Limb (tissue), 2 donors: ENCODE data around the gene SCLT1.
A peak's percentile ranks its signal among the peaks of the same experiment; 100 is the strongest.

ENCODE experiments used
- DNase-seq, 2 donors: peaks; one replicate each; pipeline ENCODE4 v3.0.0-alpha.2; 2016; ENCODE audit errors: extremely low spot score in 2 of 2

Gene SCLT1

GRCh38 chr4:128958194-128958593 is 135.1 kb downstream of the SCLT1 start:
- DNase-seq: no peak

- DNase-seq: no peak
Observed at GRCh38 chr4:128957459-128957858, 135.9 kb downstream of the SCLT1 start.

- DNase-seq: no peak
Observed at GRCh38 chr4:128955751-128956150, 137.6 kb downstream of the SCLT1 start.

- DNase-seq: no peak
Observed at GRCh38 chr4:128954941-128955340, 138.4 kb downstream of the SCLT1 start.

- DNase-seq: no peak
Observed at GRCh38 chr4:128951316-128951715, 142.0 kb downstream of the SCLT1 start.

- no peak for DNase-seq
Observed at GRCh38 chr4:128950796-128951195, 142.5 kb downstream of the SCLT1 start.

GRCh38 chr4:128946916-128947315 is 146.4 kb downstream of the SCLT1 start:
- DNase-seq: no peak

GRCh38 chr4:128942607-128943006 is 150.7 kb downstream of the SCLT1 start:
- DNase-seq: peak in 1 of 2 donors; percentile 24

- DNase-seq: no peak
Observed at GRCh38 chr4:128940971-128941370, 152.4 kb downstream of the SCLT1 start.

- no peak for DNase-seq
Observed at GRCh38 chr4:128930051-128930450, 163.3 kb downstream of the SCLT1 start.

GRCh38 chr4:128924951-128925350 is 168.4 kb downstream of the SCLT1 start:
- no peak for DNase-seq

- DNase-seq: no peak
Observed at GRCh38 chr4:128921954-128922353, 171.4 kb downstream of the SCLT1 start.

GRCh38 chr4:128917781-128918180 is 175.6 kb downstream of the SCLT1 start:
- no peak for DNase-seq

- DNase-seq: no peak
Observed at GRCh38 chr4:128916832-128917231, 176.5 kb downstream of the SCLT1 start.

- no peak for DNase-seq
Observed at GRCh38 chr4:128915544-128915943, 177.8 kb downstream of the SCLT1 start.

GRCh38 chr4:128913228-128913627 is 180.1 kb downstream of the SCLT1 start:
- no peak for DNase-seq

GRCh38 chr4:128908735-128909134 is 184.6 kb downstream of the SCLT1 start:
- DNase-seq: no peak

GRCh38 chr4:128907981-128908380 is 185.4 kb downstream of the SCLT1 start:
- no peak for DNase-seq

- DNase-seq: no peak
Observed at GRCh38 chr4:128906581-128906980, 186.8 kb downstream of the SCLT1 start.

GRCh38 chr4:128904821-128905220 is 188.5 kb downstream of the SCLT1 start:
- DNase-seq: no peak

GRCh38 chr4:128880662-128881061 is 212.7 kb downstream of the SCLT1 start:
- DNase-seq: no peak

- no peak for DNase-seq
Observed at GRCh38 chr4:128879971-128880370, 213.4 kb downstream of the SCLT1 start.

GRCh38 chr4:128879283-128879682 is 214.1 kb downstream of the SCLT1 start:
- DNase-seq: no peak

GRCh38 chr4:128877934-128878333 is 215.4 kb downstream of the SCLT1 start:
- DNase-seq: no peak
